ENCODE measurements around the gene ADAMTS6.

The ADAMTS6 gene

DNA sequence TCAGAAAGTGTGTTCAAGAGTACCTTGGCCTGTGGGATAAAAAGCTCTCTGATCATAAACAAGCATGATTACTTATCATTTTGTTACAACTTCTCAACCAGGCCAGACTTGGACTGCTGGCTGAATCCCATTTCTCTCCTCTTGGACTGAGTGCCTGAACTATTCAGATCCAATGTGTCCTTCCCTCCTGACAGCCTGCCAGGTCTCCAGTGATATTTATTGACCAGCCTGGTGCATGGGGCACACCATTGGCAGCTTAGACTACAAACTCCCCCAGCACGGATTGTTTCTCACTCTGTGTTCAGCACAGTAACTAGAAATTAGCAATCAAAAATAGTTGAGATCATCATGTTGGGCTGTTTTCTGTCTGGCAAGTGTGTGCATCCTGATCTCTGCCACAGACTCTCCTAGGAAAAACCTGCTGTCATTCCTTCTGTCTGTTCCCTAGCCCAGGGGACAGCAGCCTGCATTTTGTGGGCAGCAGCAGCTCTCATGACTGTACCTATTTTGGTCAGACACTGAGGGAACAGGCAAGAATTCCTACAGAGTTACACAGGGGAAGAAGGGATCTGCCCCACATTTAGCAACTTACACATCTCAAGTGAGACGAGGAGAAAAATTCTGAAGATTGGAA is 348.1 kb downstream of the ADAMTS6 start:
- no peak for DNase-seq

DNA sequence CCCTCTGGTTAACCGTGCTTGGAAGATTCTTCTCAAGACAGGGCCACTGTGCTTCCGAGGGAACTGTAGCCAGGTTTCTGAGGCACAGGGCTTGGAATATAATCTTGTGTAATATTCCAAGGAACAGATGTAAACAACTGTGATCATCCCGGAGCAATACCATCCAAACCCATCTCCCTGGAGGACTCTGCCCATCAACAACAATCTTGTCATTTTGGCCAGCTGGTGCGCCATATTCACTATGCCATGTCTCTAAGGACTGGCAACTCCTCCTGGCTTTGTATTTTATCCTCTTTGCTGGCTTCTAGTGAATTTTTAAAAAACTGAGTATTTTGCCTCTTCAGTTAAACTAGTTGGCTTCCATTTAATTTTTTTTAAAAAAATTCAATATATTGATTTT is 349.3 kb downstream of the ADAMTS6 start:
- no peak for DNase-seq

DNA sequence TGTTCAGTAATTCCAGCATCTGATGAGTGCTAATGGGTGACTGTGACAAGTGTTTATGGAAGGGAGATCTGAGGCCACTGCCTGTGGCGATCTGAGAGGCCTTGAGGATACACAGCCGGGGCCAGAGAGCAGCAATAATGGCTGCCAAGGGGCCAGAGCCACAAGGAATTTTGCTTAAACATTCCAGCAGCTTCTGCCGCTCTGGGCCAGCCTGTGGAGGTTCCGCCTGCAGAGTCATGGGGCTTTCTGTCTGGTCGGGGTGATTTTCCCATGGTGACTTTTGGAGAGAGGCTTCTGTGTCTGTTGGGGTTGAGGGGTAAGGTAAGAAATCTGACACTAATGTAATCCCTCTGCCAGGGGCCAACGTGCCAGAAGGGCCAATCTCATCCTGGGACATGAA is 353.5 kb downstream of the ADAMTS6 start:
- no peak for DNase-seq

DNA sequence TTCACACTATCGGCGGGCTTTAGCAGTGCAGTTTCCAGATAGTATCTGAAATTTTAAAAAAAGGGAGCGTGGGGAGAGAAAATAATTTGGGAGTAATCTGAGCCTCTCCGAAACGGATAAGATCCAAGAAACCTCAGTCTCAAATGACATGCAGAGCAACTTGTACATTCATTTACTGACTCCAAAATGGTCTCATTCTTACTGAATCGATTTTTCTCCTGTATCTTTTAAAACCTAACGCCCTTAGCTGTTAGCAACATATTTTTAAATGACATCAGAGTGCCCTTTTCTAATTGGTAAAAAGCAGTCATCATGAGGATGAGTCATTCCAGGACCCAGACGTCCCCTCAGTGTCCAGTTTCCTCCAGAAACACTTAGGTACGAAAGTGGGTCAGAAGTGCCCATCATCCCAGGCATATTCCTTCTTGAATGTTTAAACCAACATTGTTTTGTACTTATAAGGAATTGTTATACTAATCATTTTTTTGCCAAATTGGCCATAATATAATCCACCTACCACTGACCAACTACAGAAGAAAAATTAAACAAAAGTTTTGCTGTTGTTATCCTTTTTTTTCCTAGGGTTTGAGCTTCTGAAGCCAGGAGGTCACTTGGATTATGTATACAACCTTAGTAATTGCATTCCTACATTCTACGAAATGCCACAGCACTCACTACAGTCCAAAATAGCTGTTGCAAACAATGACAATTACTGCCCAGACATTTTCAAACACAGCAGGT is 354.4 kb downstream of the ADAMTS6 start:
- no peak for DNase-seq

DNA sequence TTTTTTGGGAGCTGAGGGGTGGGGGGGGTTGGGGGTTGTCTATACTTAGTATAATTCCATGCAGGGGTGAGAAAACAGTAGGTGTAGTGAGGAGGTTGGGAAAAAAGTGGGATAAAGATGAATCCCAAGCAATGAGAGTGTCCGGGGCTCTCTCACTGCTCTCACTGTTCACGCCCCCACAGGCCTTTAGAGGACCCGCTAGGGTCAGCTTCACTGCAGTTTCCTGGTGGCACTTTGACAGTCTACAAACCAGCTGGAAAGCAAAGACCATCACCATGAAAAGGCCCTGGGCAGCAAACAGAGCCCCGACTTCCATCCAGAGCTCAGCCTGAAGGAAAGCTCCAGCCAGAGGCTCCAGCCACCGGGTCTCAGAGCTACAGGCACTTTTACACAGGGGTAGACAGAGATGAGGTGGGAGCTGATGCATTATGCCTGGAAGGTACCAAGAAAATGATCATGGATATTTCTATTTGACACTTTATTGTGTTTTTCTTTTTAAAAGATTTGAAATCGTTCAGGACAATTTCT is 355.1 kb downstream of the ADAMTS6 start:
- no peak for DNase-seq

DNA sequence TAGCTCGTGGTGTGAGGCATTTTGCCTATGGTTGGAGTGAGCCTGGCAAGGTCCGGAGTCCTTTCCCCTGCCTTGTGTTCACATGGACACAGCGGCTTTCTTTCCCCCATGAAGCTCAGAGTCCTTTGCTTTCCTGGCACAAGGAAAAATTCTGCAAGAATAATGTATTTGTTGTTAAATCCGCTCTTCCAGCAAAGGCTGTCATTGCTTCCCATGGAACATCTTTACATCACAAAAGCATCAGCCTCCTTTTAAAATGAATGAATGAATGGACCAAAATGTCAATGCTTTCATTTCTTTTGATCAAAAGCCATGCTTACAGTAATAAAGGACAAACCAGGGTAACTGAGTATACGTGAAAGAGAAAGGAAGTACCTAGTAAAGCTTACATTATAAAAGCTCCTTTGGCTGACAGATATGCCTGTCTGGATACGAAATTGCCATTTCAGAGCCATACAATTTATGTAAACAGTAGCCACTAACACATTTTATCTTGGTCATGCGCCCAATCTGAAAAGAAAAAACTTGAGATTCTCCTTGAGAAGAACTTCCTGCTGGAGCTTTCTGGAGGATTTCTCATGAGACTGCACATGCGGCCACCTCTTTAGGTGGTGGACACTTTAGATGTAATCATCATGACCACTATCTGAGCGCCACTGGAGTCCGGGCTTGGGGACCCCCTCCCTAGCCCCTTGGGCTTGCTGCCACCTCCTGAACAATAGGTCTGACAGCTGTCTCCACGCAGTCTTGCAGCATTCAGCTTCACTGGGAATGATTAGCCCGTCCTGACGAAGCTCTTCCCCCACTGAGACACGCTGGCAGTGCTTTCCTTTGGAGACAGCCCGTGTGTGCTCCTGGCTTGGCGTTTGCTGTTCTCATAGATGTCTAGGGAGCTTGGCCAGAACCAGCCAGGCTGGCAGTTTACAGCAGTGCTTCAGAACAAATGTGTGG is 355.9 kb downstream of the ADAMTS6 start:
- no peak for DNase-seq

DNA sequence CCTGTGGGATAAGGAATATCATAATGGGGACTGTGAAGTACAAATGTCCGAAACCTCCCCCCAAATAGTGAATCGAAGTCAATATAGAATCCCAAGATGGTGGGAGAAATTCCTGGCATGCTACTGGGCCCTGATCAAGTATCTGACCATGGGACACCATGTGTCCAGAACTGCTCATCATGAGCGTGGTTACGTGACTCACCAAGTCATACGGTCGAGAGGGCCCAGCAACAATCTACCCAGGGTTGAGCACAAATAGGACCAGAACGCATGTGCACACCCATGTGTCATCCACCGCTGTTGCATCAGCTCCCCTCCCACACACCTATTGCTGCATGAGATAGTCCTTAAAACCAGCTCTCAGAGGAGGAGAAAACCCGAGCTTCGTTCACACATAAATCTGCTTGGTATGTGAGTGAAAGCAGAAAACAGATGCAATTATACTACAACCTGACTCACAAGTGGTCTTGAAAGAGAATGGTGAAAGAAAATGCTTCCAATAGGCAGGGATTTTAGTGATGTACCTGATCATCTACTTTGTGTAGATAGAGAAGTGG is 359.8 kb downstream of the ADAMTS6 start:
- DNase-seq: peak; percentile 58

DNA sequence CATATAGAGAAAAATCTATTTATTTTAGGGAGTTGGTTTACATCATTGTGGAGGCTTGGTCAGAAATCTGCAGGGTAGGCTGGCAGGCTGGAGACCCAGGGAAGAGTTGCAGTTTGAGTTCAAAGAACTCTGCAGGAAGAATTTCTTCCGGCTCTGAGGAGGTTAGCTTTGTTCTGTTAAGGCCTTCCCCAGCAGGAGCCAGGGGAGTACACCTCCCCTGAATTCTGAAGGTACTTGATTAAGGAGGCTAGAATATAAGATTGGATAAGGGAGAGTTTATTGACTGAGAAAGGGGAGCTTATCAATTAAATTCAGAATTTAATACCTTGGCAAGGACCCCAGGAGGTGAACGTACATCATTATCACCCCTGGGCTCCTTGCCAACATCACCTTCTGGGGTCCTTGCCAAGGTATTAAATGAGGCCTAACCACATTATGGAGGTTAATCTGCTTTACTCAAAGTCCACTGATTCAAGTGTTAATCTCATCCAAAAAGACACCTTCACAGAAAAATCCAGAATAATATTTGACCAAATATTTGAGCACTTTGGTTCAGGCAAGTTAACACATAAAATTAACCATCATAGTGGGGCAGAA is 361.3 kb downstream of the ADAMTS6 start:
- DNase-seq: no peak

DNA sequence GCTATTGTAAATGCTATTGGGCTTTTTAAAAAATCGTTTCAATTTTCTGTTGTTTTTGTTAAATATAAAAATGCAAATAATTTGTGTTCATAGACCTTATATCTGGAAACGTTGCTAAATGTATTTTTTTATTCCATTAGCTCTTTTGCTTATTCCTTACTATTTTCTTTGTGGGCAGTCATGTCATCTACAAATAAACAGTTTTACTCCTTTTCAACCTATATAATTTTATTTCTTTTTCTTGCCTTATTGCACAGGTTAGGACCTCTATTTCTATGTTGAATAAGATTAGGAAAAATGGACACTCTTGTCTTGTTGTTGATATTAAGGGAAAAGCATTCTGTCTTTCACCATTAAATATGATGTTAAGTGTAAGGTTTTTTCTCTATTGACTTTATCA is 364.2 kb downstream of the ADAMTS6 start:
- DNase-seq: no peak

DNA sequence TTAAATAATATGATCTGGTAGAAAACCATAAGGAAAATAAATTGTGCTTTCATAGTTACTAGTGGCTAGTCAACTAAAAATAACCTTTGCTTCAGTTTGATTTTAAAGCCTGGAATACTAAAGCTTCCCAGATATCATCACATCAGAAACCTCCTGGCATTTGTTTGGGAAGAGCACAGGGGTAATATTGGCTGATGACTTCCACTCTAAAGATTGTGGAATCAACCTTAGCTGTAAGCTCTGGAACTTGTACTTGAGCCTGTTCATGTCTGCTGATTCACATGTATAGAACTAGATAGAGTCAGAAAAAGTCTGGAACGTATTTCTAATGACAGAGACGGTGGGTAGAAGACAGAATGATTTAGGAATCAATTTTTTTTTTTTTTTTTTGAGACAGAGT is 367.9 kb downstream of the ADAMTS6 start:
- DNase-seq: no peak

DNA sequence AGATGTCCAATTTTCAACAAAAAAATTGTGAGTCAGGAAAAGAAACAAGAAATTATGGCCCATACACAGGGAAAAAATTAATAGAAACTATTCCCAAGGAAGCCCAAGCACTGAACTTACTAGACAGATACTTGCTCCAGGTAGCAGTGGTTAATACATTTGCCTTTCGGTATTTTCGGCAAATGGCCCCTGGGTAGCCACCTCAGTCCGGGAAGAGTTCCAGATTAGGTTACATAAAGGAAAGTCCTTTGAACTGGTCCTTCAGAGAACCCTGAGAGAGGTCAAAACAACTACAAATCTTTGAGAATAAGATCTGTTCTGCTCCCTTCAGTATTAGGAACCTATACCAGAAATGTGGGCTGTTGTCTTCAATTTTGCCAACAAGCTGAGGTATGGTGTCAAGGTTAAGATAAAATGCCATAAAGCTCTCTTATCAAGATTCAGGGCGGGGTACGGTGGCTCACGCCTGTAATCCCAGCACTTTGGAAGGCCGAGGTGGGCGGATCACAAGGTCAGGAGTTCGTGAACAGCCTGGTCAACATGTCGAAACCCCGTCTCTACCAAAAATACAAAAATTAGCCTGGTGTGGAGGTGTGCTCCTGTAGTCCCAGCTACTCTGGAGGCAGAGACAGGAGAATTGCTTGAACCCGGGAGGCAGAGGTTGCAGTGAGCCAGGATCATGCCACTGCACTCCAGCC is 369.6 kb downstream of the ADAMTS6 start:
- DNase-seq: no peak

DNA sequence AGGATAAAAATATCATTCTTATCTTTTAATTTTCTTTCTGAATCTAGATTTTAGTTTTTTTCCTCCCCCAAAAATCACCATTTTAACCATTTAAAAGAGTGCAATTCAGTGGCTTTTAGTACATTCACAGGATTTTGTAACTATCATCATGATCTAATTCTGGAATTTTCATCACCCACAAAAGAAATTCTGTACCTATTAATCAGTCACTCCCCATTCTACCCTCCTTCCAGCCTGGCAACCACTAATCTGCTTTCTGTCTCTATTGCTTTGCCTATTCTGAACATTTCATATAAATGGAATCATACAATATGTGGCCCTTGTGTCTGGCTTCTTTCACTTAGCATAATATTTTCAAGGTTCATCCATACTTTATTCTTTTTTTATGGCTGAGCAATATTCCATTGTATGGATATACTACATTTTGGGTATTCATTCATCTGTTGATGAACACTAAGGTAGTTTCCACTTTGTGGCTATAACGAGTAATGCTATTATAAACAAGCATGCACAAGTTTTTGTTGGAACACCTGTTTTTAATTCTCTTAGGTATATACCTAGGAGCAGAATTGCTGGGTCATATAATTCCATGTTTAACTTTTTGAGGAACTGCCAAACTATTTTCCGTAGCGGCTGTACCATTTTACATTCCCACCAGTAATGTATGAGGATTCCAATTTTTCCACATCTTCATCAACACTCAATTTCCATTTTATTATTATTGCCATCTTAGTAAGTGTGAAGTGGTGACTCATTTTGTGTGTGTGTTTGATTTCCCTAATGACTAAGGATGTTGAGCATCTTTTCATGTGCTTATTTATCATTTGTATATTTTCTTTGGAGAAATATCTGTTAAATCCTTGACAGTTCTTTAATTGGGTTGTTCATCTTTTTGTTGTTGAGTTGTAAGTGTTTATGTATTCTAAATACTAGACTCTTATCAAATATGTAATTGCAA is 372.7 kb downstream of the ADAMTS6 start:
- no peak for DNase-seq

DNA sequence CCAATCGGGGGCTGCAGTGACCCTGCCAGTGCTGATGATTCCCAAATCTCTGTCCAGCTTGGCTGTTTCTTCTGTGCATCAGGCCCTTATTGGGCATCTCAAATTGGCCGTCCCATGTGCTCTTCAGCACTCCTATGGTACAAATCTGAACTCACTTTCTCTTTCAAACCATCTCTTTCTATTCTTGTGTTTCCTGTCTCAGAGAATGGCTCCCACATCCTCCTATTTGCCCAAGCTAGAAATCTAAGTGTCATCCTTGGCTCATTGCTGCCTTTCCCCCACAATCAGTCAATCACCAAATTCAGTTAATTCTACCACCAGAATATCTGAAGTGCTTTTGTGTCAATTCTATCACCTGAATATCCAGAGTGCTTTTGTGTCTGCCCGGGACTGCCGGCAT is 376.4 kb downstream of the ADAMTS6 start:
- DNase-seq: no peak

DNA sequence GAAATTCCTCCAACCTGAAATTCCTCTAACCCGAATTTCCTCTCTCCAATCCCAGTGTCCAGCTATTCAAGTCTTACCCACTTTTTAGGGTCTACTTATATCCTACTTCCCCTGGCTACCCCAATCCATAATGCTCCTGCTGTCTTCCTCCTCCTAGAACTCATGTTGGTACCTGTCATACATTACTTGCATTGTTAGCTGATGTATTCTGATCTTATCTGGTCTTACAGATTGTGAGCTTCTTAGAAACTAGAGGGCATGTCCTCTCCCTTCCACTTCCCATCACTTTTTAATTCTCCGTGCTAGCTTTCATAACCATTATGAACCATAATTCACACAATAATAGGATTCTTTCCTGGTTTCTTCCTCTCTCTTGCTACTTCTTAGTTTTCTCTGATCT is 376.9 kb downstream of the ADAMTS6 start:
- no peak for DNase-seq

DNA sequence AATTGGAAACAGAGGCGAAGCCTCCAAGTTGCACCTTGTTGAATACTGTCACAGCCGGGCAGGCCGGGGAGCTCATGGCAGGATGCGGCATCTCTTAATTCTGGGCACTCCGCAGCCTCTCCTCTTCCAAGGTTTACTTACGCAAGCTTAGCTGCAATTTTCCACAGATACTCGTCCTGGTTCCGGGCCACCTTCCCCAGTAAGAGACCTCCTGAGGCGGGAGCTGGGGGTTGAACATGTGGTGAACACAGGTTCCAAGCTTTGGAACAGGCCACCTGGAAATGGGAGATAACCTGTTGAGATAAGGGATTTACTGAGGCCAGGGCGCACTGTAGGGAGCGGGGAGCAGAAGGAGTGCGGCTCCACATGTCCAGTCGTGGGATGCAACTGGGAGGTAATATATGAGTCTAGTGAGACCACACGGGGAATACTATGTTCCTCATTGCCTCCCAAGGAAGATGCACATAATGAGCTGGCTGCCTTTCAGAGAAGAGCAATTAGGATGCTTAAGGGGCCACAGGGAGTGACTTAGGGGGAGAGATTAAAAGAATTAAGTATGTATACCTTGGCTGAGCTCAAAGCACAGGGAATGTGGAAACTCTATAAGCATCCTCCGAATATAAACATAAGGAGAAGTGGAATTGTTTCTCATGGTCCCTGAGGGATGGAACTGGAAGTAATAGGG is 377.8 kb downstream of the ADAMTS6 start:
- no peak for DNase-seq

DNA sequence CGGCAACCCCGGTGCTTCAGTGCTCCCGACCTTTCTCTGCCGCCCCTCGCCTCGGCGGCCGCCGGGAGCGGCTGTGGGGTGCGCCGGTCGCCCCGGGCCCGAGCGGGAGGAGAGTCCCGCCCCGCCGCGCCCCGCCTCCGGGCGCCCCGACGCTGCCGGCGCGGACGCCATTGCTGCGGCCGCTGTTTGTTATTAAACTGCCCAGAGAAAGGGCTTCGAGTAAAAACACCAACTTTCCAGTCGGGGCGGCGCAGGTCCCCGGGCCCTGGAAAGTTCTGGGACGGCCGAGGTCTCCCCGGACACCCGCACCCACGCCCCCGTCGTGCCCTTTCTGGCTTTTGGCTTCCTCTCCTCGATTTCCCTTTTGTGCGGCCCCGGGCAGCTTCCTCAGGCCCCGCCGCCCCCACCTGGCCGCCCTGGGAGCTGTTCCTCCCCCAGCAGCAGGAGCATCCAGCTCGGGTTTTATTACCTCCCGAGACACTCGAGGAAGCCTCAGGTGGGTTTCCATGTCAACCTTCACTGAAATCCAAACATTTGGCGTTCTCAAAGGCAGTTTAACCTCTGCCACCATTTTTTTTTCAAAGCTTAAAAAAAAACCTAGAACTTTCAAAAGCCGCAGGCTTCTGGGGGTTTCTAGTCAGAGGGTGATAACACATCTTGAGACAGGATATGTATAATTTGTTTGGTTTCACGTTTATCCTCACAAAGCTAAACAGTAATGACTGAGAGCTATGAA is 378.6 kb downstream of the ADAMTS6 start:
- DNase-seq: peak; percentile 30

DNA sequence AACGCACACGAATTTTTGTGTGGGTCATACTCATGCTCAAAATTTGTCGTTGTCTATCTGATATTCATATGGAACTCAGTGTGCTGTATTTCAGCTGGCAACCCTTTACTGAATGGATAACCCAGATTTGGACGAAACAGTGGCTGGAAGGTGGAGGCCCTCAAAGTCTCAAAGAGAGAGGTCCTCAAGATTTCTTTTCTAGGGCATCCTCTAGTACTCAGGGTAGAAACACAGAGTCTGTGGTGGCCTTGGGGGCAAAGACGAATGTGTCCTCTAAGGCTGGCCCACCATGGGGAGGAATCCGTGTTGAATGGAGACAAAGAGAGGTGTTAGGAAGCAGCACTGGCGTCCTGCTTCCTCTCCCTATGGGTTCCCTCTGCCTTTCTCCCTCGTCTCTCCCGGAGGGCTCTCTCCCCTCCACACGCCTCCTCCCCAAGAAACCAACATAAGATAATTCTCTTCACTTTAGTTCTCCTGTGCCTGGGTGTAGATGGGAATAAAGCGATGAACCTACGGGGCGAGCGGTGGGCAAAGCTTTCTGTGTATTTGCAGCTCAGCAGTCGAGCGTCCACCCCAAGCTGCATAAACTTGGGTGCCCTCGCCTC is 379.2 kb downstream of the ADAMTS6 start:
- DNase-seq: no peak

DNA sequence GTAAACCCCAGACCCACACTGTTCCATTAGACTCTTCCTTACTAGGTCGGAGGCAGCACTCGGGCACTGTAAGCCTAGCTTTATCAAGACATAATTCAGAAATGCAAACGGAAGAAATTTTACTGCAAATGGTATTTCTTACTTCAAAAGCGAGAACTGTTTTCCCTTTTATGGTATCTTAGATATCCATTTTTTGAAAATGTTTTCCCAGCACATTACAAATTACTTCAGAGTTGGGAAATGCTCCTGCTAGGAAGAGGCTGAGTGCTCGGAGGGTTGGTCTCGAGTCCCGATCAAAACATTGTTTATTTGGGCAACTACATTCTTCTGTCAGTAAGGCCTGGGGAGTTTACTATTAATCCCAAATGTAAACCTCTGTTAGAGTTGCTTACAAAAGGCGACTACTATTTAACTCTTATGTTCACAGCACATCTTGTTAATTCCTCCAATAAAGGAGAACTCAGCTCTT is 380.1 kb downstream of the ADAMTS6 start:
- DNase-seq: no peak
